MCF 10A (cell line): ENCODE data around the gene ACVR2B. TPM values are rescaled to one million over a fixed set of nuclear protein-coding genes. Genes with fewer than 3 reads are reported as not detected.

Experiments used
- BruUV-seq: library from RNA; stranded (reverse); fragments of 400-500 nt; replicated peaks from 2 replicates; lab custom pipeline; 2021; lab: Mats Ljungman, UMichigan
- CTCF ChIA-PET: fragments of 300-600 bp; sonication (Branson Sonifier 250); formaldehyde crosslinking; extraction: SDS; loops from one replicate; lab custom pipeline; 2021; ENCODE audit warnings: antibody characterized with exemption, inconsistent platforms; lab: Yijun Ruan, JAX
- POLR2A ChIA-PET: fragments of 300-600, 350-650 bp; sonication (Branson Sonifier 250); formaldehyde crosslinking; extraction: SDS; loops from one replicate; lab custom pipeline; 2020; ENCODE audit warnings: antibody characterized with exemption, inconsistent platforms; lab: Yijun Ruan, JAX
- DNase-seq: peaks from one replicate; pipeline ENCODE4 v3.0.0-alpha.2; 2018; ENCODE audit not compliant: unreplicated experiment
- H3K27ac Mint-ChIP-seq: one replicate; pipeline ENCODE4 v1.8.0; 2022; ENCODE audit warnings: mild to moderate bottlenecking, low read depth, mixed read lengths; ENCODE audit not compliant: unreplicated experiment
- H3K27me3 Mint-ChIP-seq: one replicate; pipeline ENCODE4 v1.8.0; 2022; ENCODE audit warnings: mixed read lengths; ENCODE audit not compliant: insufficient read depth, unreplicated experiment
- H3K36me3 Mint-ChIP-seq: one replicate; pipeline ENCODE4 v1.8.0; 2022; ENCODE audit warnings: mild to moderate bottlenecking, moderate library complexity, mixed read lengths; ENCODE audit not compliant: insufficient read depth, unreplicated experiment
- H3K4me1 Mint-ChIP-seq: one replicate; pipeline ENCODE4 v1.8.0; 2022; ENCODE audit warnings: mixed read lengths; ENCODE audit not compliant: insufficient read depth, unreplicated experiment
- H3K4me3 Mint-ChIP-seq: one replicate; pipeline ENCODE4 v1.8.0; 2022; ENCODE audit warnings: mild to moderate bottlenecking, moderate library complexity, mixed read lengths; ENCODE audit not compliant: unreplicated experiment
- H3K9me3 Mint-ChIP-seq: one replicate; pipeline ENCODE4 v1.8.0; 2022; ENCODE audit warnings: mixed read lengths; ENCODE audit not compliant: unreplicated experiment
- CTCF ChIP-seq: fragments of 200-600 bp; IDR thresholded peaks from one replicate; pipeline ENCODE4 v1.8.0; 2022; ENCODE audit warnings: antibody characterized with exemption, mild to moderate bottlenecking; ENCODE audit not compliant: unreplicated experiment
- intact Hi-C: fragments of 100-400 bp; cut with micrococcal nuclease; formaldehyde crosslinking; loops from 2 replicates; pipeline ENCODE4 v1.14.1; 2022
- total RNA-seq: library from RNA; stranded (reverse); gene quantifications from 2 replicates; pipeline ENCODE4 v1.2.3, GENCODE V29; 2022

ACVR2B gene
- total RNA-seq, 1 experiment from 2014 or later = 3.6 TPM

- Mint-ChIP-seq H3K27me3 (no peaks in the 10 kb centered on the region), H3K9me3 (no peaks in the 10 kb centered on the region), H3K4me1 (no peaks in the 10 kb centered on the region), H3K4me3 (no peak overlapping the region), H3K27ac (no peak overlapping the region), H3K36me3 (peaks cover 18% of the 10 kb centered on the region)
- no peak for TF ChIP-seq CTCF
- ChIA-PET POLR2A (no interaction called here), CTCF (interaction anchor here (0.6 to 6.6 kb wide), 8 partner anchors 9 to 359 kb away, joined by 3 to 117 read pairs (median 3); partner anchors contain the start of genes ACAA1, MYD88, SLC22A13 and XYLB)
- intact Hi-C loops = loop anchor here (2.0 kb wide), 1 partner anchor 132 kb away; the partner anchor contains the start of gene XYLB
- no TSS peak for BruUV-seq
- DNase-seq = no peak
Measured at GRCh38 chr3:38478901-38479300, 25.2 kb downstream of the ACVR2B start.

DNA sequence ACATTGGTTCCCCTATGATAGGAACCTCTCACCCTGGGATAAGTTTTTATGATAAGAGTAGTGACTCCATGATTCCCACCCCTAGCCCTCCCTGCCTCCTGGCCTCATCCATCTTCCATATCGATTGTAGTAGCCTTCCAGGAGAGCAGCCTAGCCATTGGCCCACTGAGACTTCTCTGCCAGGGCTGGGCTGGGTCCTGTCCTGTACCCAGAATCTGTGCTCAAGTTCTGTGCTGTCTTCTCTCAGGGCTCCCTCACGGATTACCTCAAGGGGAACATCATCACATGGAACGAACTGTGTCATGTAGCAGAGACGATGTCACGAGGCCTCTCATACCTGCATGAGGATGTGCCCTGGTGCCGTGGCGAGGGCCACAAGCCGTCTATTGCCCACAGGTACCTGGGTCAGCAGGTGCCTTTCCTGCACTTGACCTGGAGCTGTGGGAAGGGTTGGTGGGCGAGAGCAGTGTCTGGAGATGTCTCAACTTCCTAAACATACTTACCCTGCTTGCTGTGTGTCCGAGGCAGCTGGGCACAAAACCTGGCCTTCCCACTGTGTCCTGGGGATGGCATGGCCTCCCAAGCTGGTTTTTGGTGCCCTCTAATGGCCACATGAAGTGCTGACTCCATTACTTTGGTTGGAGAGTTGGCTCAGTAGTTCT, 25.9 kb downstream of the ACVR2B start:
- BruUV-seq = no TSS peak
- peak; percentile 75 for DNase-seq
- Mint-ChIP-seq H3K36me3 (peaks cover 21% of the 10 kb centered on the region), H3K9me3 (no peaks in the 10 kb centered on the region), H3K27me3 (no peaks in the 10 kb centered on the region), H3K4me1 (no peaks in the 10 kb centered on the region), H3K4me3 (no peak overlapping the region), H3K27ac (no peak overlapping the region)
- peak; percentile 90 for TF ChIP-seq CTCF
- CTCF ChIA-PET = interaction anchor here (0.6 to 6.6 kb wide), 42 partner anchors 8 to 548 kb away, joined by 3 to 117 read pairs (median 4); partner anchors contain the start of genes ACAA1, EXOG, MYD88 and SLC22A13
- intact Hi-C loops = loop anchor here (1.0 to 5.0 kb wide), 5 partner anchors 133 to 477 kb away; partner anchors contain the start of gene XYLB
- POLR2A ChIA-PET = interaction anchor here (0.6 to 1.3 kb wide), 6 partner anchors 10 to 342 kb away, joined by 3 to 8 read pairs (median 4); partner anchors contain the start of genes ACAA1 and XYLB

- POLR2A ChIA-PET = interaction anchor here (0.6 to 1.3 kb wide), 8 partner anchors 11 to 424 kb away, joined by 3 to 8 read pairs (median 4); partner anchors contain the start of genes ACAA1 and XYLB
- H3K27me3 Mint-ChIP-seq = no peaks in the 10 kb centered on the region
- BruUV-seq = no TSS peak
Measured at GRCh38 chr3:38480093-38480445, 26.4 kb downstream of the ACVR2B start.

More at GRCh38 chr3:38480093-38480445, 26.4 kb downstream of the ACVR2B start:
- DNase-seq = no peak
- intact Hi-C loops = loop anchor here (1.0 to 5.0 kb wide), 4 partner anchors 233 to 478 kb away; no protein-coding TSS in a partner anchor
- no peak overlapping the region for H3K4me3 Mint-ChIP-seq
- CTCF ChIA-PET = interaction anchor here (0.5 to 6.6 kb wide), 57 partner anchors 8 to 758 kb away, joined by 3 to 117 read pairs (median 4); partner anchors contain the start of genes ACAA1, EXOG, MYD88 and XYLB
- H3K9me3 Mint-ChIP-seq = no peaks in the 10 kb centered on the region
- no peaks in the 10 kb centered on the region for H3K4me1 Mint-ChIP-seq
- TF ChIP-seq CTCF = no peak
- no peak overlapping the region for H3K27ac Mint-ChIP-seq
- peaks cover 21% of the 10 kb centered on the region for H3K36me3 Mint-ChIP-seq
